ENCODE results near the gene CDC27. TPM values are rescaled to one million over a fixed set of nuclear protein-coding genes. Genes with fewer than 3 reads are reported as not detected.

CDC27 gene
- total RNA-seq, 1 donor from 2014 or later, result 112 TPM

GRCh38 chr17:47200325-47200664 lies 11.2 kb upstream of the CDC27 start:
- Histone ChIP-seq H3K27me3 (no peaks in the 10 kb centered on the region), H3K27ac (no peak overlapping the region), H3K4me3 (no peak overlapping the region), H3K36me3 (no peaks in the 10 kb centered on the region), H3K9me3 (no peaks in the 10 kb centered on the region), H3K4me1 (peaks cover 5 to 9% of the 10 kb centered on the region in 2 donors)
- DNase-seq (ENCODE audit: low spot score in 2 of 2), result no peak
- TF ChIP-seq, protein P1, sequence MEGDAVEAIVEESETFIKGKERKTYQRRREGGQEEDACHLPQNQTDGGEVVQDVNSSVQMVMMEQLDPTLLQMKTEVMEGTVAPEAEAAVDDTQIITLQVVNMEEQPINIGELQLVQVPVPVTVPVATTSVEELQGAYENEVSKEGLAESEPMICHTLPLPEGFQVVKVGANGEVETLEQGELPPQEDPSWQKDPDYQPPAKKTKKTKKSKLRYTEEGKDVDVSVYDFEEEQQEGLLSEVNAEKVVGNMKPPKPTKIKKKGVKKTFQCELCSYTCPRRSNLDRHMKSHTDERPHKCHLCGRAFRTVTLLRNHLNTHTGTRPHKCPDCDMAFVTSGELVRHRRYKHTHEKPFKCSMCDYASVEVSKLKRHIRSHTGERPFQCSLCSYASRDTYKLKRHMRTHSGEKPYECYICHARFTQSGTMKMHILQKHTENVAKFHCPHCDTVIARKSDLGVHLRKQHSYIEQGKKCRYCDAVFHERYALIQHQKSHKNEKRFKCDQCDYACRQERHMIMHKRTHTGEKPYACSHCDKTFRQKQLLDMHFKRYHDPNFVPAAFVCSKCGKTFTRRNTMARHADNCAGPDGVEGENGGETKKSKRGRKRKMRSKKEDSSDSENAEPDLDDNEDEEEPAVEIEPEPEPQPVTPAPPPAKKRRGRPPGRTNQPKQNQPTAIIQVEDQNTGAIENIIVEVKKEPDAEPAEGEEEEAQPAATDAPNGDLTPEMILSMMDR (IDR thresholded peaks at IDR 0.05), result no peak
- intact Hi-C loops (cut with DNase I), result no loop called here

DNA sequence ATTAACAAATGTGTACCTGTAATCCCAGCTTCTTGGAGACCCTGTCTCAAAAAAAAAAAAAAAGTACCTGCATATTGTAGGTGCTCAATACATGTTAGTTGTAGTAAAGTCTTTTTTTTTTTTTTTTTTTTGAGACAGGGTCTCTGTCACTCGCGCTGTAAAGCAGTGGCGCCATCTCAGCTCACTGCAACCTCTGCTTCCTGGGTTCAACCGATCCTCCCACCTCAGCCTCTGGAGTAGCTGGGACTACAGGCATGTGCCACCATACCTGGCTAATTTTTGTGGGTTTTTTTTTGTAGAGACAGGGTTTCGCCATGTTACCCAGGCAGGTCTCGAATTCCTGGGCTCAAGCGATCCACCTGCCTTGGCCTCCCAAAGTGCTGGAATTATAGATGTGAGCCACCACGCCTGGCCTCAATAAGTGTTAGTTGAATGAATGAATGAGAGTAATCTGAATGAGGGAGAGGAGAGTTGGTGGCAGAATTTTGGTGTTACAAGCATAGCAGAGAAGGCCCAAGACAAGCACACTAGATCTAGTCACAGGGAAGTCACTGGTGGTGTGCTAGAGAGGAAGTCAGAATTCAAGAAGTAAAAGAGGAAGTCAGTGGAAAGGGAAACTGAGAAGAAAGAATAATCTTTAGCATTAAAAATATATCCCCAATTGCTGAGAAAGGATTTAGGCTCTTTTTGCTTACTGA lies 10.7 kb upstream of the CDC27 start:
- no peak overlapping the region for H3K27ac ChIP-seq
- H3K36me3 ChIP-seq, result no peaks in the 10 kb centered on the region
- intact Hi-C loops (cut with DNase I), result no loop called here
- H3K4me1 ChIP-seq, result peaks cover 3 to 8% of the 10 kb centered on the region in 2 donors
- no peaks in the 10 kb centered on the region for H3K27me3 ChIP-seq
- H3K9me3 ChIP-seq, result no peaks in the 10 kb centered on the region
- H3K4me3 ChIP-seq, result no peak overlapping the region
- no peak for DNase-seq (ENCODE audit: low spot score in 2 of 2)
- TF ChIP-seq, protein P1 (IDR thresholded peaks at IDR 0.05), result no peak

GRCh38 chr17:47197821-47198220 lies 8.7 kb upstream of the CDC27 start:
- intact Hi-C loops (cut with DNase I), result no loop called here
- Histone ChIP-seq H3K4me3 (no peak overlapping the region), H3K36me3 (no peaks in the 10 kb centered on the region), H3K27ac (no peak overlapping the region), H3K9me3 (no peaks in the 10 kb centered on the region), H3K27me3 (no peaks in the 10 kb centered on the region), H3K4me1 (no peaks in the 10 kb centered on the region)
- DNase-seq (ENCODE audit: low spot score in 2 of 2), result no peak
- TF ChIP-seq, protein P1 (IDR thresholded peaks at IDR 0.05), result no peak

DNA sequence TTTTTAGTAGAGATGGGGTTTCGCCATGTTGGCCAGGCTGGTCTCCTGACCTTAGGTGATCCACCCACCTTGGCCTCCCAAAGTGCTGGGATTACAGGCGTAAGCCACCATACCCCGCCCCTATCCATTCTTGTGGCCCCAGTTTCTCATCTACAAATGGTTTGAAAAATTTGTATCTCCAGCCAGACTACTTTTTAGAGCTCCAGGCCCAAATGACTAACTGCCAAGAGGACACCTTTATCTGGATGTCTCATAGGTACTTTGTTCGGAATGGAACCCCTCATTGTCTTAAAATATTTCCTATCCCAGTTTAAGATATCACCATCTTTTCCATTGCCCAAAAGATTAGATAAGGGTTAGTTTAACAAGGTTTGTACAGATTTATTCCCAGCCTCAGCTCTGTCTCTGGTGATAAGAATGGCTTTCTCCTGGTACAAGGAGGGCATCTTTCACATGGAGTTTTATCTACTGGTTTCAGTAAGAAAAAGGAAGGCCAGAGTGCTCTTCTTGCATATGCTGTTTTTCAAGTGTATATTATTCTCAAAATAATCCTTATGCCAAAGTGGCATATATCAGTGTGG lies 4.9 kb upstream of the CDC27 start:
- DNase-seq (ENCODE audit: low spot score in 2 of 2), result no peak
- no peaks in the 10 kb centered on the region for H3K27me3 ChIP-seq
- no peak overlapping the region for H3K4me3 ChIP-seq
- no peak overlapping the region for H3K27ac ChIP-seq
- TF ChIP-seq, protein P1 (IDR thresholded peaks at IDR 0.05), result no peak
- no peaks in the 10 kb centered on the region for H3K4me1 ChIP-seq
- H3K36me3 ChIP-seq, result no peaks in the 10 kb centered on the region
- H3K9me3 ChIP-seq, result no peaks in the 10 kb centered on the region
- intact Hi-C loops (cut with DNase I), result no loop called here

DNA sequence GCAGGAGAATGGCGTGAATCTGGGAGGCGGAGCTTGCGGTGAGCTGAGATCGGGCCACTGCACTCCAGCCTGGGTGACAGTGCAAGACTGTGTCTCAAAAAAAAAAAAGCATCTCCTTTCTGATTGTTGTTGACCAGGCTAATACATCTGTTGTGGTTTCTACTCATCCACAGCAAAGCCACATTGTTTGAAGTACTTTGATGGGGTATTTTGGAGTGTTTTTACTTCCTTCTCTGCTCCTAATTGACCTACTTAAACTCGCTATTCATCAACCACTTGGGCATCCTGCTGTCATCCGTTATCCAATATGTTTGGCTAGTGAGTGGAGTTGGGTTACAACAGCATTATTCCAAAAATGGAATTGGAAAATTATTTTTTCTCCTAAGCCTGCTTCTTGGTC lies 3.5 kb upstream of the CDC27 start:
- TF ChIP-seq, protein P1 (IDR thresholded peaks at IDR 0.05), result no peak
- intact Hi-C loops (cut with DNase I), result no loop called here
- no peaks in the 10 kb centered on the region for H3K9me3 ChIP-seq
- peaks cover under 1 to 4% of the 10 kb centered on the region in 2 donors for H3K4me1 ChIP-seq
- no peak overlapping the region for H3K4me3 ChIP-seq
- no peak for DNase-seq (ENCODE audit: low spot score in 2 of 2)
- no peaks in the 10 kb centered on the region for H3K27me3 ChIP-seq
- no peak overlapping the region for H3K27ac ChIP-seq
- H3K36me3 ChIP-seq, result no peaks in the 10 kb centered on the region
